Osteocyte (in vitro differentiated cells): ENCODE data around the gene RNF32. TPM values are rescaled to one million over a fixed set of nuclear protein-coding genes. Genes with fewer than 3 reads are reported as not detected.
"Not testable (repeated sequence)": the region's sequence is repeated elsewhere in the genome, so short reads cannot be mapped to it uniquely, and the experiment has no call there.

Source experiments
- DNase-seq: peaks from one replicate; pipeline ENCODE4 v3.0.0; 2021; ENCODE audit warnings: mixed read lengths; ENCODE audit not compliant: unreplicated experiment; ENCODE audit errors: extremely low spot score
- H3K27ac Mint-ChIP-seq: one replicate; pipeline ENCODE4 v1.8.0; 2021; ENCODE audit warnings: mild to moderate bottlenecking, mixed read lengths; ENCODE audit not compliant: unreplicated experiment
- H3K27me3 Mint-ChIP-seq: one replicate; pipeline ENCODE4 v1.8.0; 2021; ENCODE audit warnings: mixed read lengths; ENCODE audit not compliant: unreplicated experiment
- H3K36me3 Mint-ChIP-seq: one replicate; pipeline ENCODE4 v1.8.0; 2021; ENCODE audit warnings: mixed read lengths; ENCODE audit not compliant: unreplicated experiment
- H3K4me1 Mint-ChIP-seq: one replicate; pipeline ENCODE4 v1.8.0; 2021; ENCODE audit warnings: mixed read lengths; ENCODE audit not compliant: unreplicated experiment
- H3K4me3 Mint-ChIP-seq: one replicate; pipeline ENCODE4 v1.8.0; 2021; ENCODE audit warnings: mild to moderate bottlenecking, moderate library complexity, mixed read lengths; ENCODE audit not compliant: unreplicated experiment
- H3K9me3 Mint-ChIP-seq: one replicate; pipeline ENCODE4 v1.8.0; 2021; ENCODE audit warnings: mixed read lengths; ENCODE audit not compliant: unreplicated experiment
- CTCF ChIP-seq: fragments of 200-600 bp; sonication (generic); IDR thresholded peaks from 2 replicates; pipeline ENCODE4 v1.5.0; 2021; ENCODE audit warnings: antibody characterized with exemption, mild to moderate bottlenecking, moderate library complexity
- total RNA-seq: library from RNA; stranded (reverse); gene quantifications from 2 replicates; pipeline ENCODE4 v1.2.1, GENCODE V29; 2021

Gene RNF32
- total RNA-seq, 1 donor from 2014 or later: 1.7 TPM

DNA sequence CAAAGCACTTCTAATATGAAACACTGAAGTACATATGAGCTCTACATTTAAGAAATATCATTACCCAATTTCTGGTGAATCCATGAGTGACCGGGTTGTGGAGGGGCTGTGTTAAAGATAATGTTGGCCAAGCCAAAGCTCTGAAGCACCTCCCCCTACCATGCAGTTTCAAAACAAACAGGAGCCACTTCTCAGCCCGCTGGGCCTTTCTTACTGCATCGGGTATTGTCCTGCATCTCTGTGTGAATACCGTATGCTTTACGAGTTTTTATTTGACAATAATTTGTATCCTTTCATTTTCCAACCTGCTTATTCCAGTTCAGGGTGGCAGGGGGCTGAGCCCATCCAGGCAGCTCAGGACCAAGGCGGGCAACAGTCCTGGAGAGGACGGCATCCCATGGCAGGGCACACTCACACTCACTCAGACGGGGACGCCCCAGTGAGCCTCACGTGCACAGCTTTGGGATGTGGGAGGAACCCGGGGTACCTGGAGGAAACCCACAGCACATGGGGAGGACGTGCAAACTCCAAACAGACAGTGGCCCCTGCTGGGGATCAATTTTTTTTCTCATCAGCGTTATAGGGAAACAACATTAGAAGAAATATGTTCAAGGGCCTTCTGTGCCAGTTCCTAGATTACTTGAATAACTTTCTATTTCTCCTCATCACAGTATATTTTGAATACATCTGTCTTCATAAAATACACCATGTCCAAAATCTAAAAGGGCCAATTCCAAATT is 1.9 kb downstream of the RNF32 start:
- Mint-ChIP-seq H3K36me3 (peaks cover 3% of the 10 kb centered on the region), H3K4me3 (no peak overlapping the region), H3K4me1 (peaks cover 22% of the 10 kb centered on the region), H3K27ac (no peak overlapping the region), H3K9me3 (peaks cover 11% of the 10 kb centered on the region), H3K27me3 (peaks cover 14% of the 10 kb centered on the region)
- no peak for DNase-seq
- TF ChIP-seq CTCF: no peak

- H3K4me3 Mint-ChIP-seq, H3K27ac Mint-ChIP-seq, H3K36me3 Mint-ChIP-seq: not testable (repeated sequence)
Observed at GRCh38 chr7:156647330-156647729, 6.8 kb downstream of the RNF32 start.

DNA sequence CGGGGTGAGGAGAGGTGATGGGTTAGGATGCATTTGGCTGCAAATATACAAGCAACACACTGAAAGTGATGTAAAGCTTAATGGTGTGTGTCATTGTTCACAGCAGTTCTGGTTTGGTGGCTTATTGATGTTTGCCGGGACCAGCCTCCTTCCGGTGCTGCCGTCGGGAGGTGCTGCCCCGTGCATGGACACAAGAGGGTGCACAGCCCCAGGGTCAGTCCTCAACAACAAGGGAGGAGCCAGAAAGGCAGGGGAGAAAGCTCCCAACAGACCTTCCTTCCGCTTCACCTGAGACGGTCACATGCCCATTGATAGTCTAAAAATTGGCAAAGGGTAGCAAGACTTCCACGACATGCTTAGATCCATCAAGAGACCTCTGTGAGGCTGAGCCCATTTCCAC is 9.5 kb downstream of the RNF32 start:
- no peaks in the 10 kb centered on the region for H3K9me3 Mint-ChIP-seq
- H3K4me3 Mint-ChIP-seq: no peak overlapping the region
- DNase-seq: no peak

More at GRCh38 chr7:156647330-156647729, 6.8 kb downstream of the RNF32 start:
- not testable (repeated sequence) for H3K4me1 Mint-ChIP-seq, H3K9me3 Mint-ChIP-seq, DNase-seq
- peaks cover 28% of the 10 kb centered on the region for H3K27me3 Mint-ChIP-seq

DNA sequence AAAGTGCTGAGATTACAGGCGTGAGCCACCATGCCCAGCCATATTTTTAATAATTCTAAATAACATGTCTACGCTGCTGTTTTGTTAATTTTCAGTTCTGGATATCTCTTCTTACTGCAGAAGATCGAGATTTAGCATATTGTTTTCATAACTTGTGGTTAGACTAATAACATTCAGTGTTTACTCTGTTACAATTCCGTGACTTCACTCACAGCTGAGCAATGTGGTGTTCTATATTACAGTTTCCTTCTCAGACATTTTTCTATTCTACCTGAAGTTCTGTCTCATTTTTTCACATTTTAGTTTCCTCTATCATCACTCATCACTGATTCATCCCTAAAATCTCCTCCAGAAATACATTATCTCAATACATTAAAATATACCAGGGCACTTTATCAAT is 10.9 kb downstream of the RNF32 start:
- Mint-ChIP-seq H3K4me1 (peaks cover 3% of the 10 kb centered on the region), H3K36me3 (no peaks in the 10 kb centered on the region), H3K27me3 (peaks cover 16% of the 10 kb centered on the region), H3K27ac (no peak overlapping the region), H3K9me3 (no peaks in the 10 kb centered on the region), H3K4me3 (no peak overlapping the region)
- DNase-seq: no peak
- TF ChIP-seq CTCF: no peak

More for the DNA sequence above, 9.5 kb downstream of the RNF32 start:
- peaks cover 3% of the 10 kb centered on the region for H3K4me1 Mint-ChIP-seq
- H3K27me3 Mint-ChIP-seq: peaks cover 21% of the 10 kb centered on the region
- H3K27ac Mint-ChIP-seq: no peak overlapping the region
- H3K36me3 Mint-ChIP-seq: no peaks in the 10 kb centered on the region
- peak; percentile 17 for TF ChIP-seq CTCF

DNA sequence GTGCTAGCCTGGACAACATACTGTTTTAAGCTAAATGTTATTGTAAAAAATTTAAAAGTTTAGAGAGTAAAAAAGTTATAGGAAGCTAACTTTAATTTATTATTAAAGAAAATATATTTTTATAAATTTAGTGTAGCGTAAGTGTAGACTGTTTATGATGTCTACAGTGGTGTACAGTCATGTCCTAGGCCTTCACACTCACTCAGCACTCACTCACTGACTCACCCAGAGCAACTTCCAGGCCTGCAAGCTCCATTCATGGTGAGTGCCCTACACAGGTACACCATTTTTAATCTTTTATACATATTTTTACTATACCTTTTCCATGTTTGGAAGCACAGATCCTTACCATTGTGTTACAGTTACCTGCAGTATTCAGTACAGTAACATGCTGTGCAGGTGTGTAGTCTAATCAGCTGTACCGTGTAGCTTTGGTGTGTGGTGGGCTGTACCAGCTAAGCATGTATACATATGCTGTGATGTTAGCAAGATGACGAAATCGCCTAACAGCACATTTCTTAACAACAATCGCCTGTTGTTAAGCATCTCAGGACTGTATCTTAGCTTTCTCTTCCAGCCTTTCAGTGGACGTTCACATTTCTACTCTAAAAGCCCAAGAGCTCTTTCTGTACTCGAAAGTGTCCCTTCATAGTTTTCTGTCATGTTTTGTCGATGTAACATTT is 12.5 kb downstream of the RNF32 start:
- DNase-seq: no peak
- no peak for TF ChIP-seq CTCF

More for the DNA sequence above, 12.5 kb downstream of the RNF32 start:
- Mint-ChIP-seq H3K36me3 (no peaks in the 10 kb centered on the region), H3K27me3 (peaks cover 11% of the 10 kb centered on the region), H3K27ac (no peak overlapping the region), H3K4me3 (no peak overlapping the region), H3K9me3 (no peaks in the 10 kb centered on the region), H3K4me1 (peaks cover 3% of the 10 kb centered on the region)
